Suprapubic skin (tissue), 4 donors: ENCODE measurements around the gene STK38L. TPM values are rescaled to one million over a fixed set of nuclear protein-coding genes. Genes with fewer than 3 reads are reported as not detected.

Source experiments
- DNase-seq, 2 donors: peaks; one replicate each; pipeline ENCODE4 v3.0.0-alpha.2; 2019; ENCODE audit warnings: low spot score in 2 of 2
- H3K27ac ChIP-seq: fragments of 200-600 bp; sonication (generic); one replicate; pipeline ENCODE4 v1.5.1; 2019
- H3K27me3 ChIP-seq: fragments of 200-600 bp; sonication (generic); one replicate; pipeline ENCODE4 v1.5.1; 2019
- H3K36me3 ChIP-seq: fragments of 200-600 bp; sonication (generic); one replicate; pipeline ENCODE4 v1.5.1; 2019
- H3K4me1 ChIP-seq: fragments of 200-600 bp; sonication (generic); one replicate; pipeline ENCODE4 v1.5.1; 2019
- H3K4me3 ChIP-seq: fragments of 200-600 bp; sonication (generic); one replicate; pipeline ENCODE4 v1.5.1; 2019; ENCODE audit warnings: mild to moderate bottlenecking
- H3K9me3 ChIP-seq: fragments of 200-600 bp; sonication (generic); one replicate; pipeline ENCODE4 v1.5.1; 2019
- EP300 ChIP-seq: sonication (generic); formaldehyde crosslinking; IDR thresholded peaks from one replicate; pipeline ENCODE4 v1.6.1; 2017; ENCODE audit warnings: antibody characterized with exemption
- POLR2A ChIP-seq, 2 donors: fragments of 450-650 bp; IDR thresholded peaks; one replicate each; pipeline ENCODE4 v1.6.1; 2017; ENCODE audit warnings: antibody characterized with exemption in 2 of 2, mild to moderate bottlenecking in 2 of 2, moderate library complexity in 2 of 2
- POLR2AphosphoS5 ChIP-seq, 3 donors: sonication (generic); formaldehyde crosslinking; IDR thresholded peaks; one replicate each; pipeline ENCODE4 v1.6.1; 2017; ENCODE audit warnings: antibody characterized with exemption in 3 of 3
- WGBS: methylation state at CpG from one replicate; pipeline ENCODE4 v1.1.5; 2018; 5-methylcytosine and 5-hydroxymethylcytosine counted together
- total RNA-seq, 4 donors: library from RNA; depleted of rRNA; stranded (reverse); fragments of >200 nt; gene quantifications; one replicate each; pipeline ENCODE4 v1.1.0, GENCODE V29; 2016
- TF ChIP-seq, protein P1 (sequence below), 2 donors: fragments of 200-600 bp in 1 of 2; fragments of 450-650 bp in 1 of 2; sonication (generic) in 1 of 2; IDR thresholded peaks; one replicate each; pipeline ENCODE4 v1.5.1; 2016 to 2019; ENCODE audit warnings: antibody characterized with exemption in 2 of 2, mild to moderate bottlenecking in 1 of 2, moderate library complexity in 1 of 2

Gene STK38L
- total RNA-seq, 4 donors from 2014 or later = 16.5 to 28.7 (median 19.6) TPM

DNA sequence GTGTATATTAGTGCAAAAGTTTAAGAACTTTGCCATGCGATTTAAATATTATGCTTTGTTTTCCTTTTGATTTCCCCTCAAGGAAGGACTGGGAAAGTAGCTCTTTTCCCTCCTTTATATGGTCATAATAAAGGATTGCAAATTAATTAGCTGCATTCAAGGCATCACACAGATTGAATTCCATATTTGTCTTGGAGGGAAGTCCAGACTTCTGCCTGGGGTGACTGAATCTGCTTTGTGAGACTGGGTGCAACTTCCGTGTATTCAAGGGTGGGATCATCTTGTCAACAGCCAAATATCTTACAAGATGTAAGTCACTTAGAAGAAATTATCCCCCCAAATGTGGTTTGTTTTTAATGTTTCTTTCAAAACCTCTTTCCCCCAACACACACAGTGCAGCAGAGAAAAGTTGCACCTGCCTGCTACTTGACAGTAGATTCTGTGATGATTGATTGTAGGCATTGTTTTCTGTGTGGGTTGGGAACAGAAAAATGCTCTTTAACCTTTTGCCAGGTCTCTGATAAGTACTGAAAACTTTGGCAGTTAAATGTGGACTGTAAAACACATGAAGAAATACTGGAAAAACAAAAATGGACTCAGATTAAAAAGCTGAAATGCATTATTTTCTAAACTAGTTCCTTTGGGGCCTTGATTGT lies 28.4 kb downstream of the STK38L start:
- no peak for TF ChIP-seq POLR2A (IDR thresholded peaks at IDR 0.05)
- no peak overlapping the region for H3K4me3 ChIP-seq
- no peaks in the 10 kb centered on the region for H3K36me3 ChIP-seq
- no peaks in the 10 kb centered on the region for H3K27me3 ChIP-seq
- peaks cover 25% of the 10 kb centered on the region for H3K4me1 ChIP-seq
- no peak overlapping the region for H3K27ac ChIP-seq
- H3K9me3 ChIP-seq = no peaks in the 10 kb centered on the region
- 36% methylated on average over 2 of the region's 2 CpGs for WGBS
- DNase-seq = no peak

- H3K27ac ChIP-seq = no peak overlapping the region
- H3K36me3 ChIP-seq = no peaks in the 10 kb centered on the region
- H3K9me3 ChIP-seq = no peaks in the 10 kb centered on the region
- H3K27me3 ChIP-seq = no peaks in the 10 kb centered on the region
- 84% methylated on average over 5 of the region's 5 CpGs for WGBS
- no peak for DNase-seq
- peaks cover 32% of the 10 kb centered on the region for H3K4me1 ChIP-seq
- no peak overlapping the region for H3K4me3 ChIP-seq
- TF ChIP-seq POLR2A (IDR thresholded peaks at IDR 0.05) (no peak), POLR2AphosphoS5 (IDR thresholded peaks at IDR 0.05) (no peak), EP300 (no peak)
- TF ChIP-seq, protein P1, sequence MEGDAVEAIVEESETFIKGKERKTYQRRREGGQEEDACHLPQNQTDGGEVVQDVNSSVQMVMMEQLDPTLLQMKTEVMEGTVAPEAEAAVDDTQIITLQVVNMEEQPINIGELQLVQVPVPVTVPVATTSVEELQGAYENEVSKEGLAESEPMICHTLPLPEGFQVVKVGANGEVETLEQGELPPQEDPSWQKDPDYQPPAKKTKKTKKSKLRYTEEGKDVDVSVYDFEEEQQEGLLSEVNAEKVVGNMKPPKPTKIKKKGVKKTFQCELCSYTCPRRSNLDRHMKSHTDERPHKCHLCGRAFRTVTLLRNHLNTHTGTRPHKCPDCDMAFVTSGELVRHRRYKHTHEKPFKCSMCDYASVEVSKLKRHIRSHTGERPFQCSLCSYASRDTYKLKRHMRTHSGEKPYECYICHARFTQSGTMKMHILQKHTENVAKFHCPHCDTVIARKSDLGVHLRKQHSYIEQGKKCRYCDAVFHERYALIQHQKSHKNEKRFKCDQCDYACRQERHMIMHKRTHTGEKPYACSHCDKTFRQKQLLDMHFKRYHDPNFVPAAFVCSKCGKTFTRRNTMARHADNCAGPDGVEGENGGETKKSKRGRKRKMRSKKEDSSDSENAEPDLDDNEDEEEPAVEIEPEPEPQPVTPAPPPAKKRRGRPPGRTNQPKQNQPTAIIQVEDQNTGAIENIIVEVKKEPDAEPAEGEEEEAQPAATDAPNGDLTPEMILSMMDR (IDR thresholded peaks at IDR 0.05) = no peak
Measured at GRCh38 chr12:27273114-27273513, 29.0 kb downstream of the STK38L start.

- H3K36me3 ChIP-seq = no peaks in the 10 kb centered on the region
- H3K27me3 ChIP-seq = no peaks in the 10 kb centered on the region
- no peak for DNase-seq
- H3K4me1 ChIP-seq = peaks cover 32% of the 10 kb centered on the region
- WGBS = 89% methylated on average over 2 of the region's 2 CpGs
- no peak overlapping the region for H3K4me3 ChIP-seq
- no peaks in the 10 kb centered on the region for H3K9me3 ChIP-seq
- no peak overlapping the region for H3K27ac ChIP-seq
- TF ChIP-seq, protein P1 (IDR thresholded peaks at IDR 0.05) = no peak
- TF ChIP-seq EP300 (no peak), POLR2A (IDR thresholded peaks at IDR 0.05) (no peak), POLR2AphosphoS5 (IDR thresholded peaks at IDR 0.05) (no peak)
Measured at GRCh38 chr12:27274706-27275105, 30.6 kb downstream of the STK38L start.

DNA sequence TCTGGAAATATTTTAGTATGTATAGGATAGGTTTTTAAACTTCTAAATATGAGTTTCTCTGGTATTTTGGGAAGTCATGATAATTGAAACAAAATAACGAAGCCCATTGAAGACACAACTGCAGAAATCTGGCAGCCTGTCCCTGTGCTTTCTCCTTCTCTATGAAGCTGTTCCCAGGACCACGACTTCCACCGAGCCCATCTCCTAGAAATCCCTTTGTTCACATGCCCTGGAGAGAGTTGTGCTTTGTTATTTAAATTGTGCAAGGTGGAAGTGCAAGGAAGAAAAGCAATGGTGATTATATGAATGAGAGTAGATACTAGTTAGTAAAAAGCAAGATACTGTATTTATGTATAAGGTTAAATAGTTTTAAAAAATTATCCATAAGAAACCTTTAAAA lies 32.2 kb downstream of the STK38L start:
- Histone ChIP-seq H3K4me1 (peaks cover 36% of the 10 kb centered on the region), H3K9me3 (no peaks in the 10 kb centered on the region), H3K36me3 (no peaks in the 10 kb centered on the region), H3K4me3 (no peak overlapping the region), H3K27me3 (no peaks in the 10 kb centered on the region), H3K27ac (no peak overlapping the region)
- TF ChIP-seq POLR2A (IDR thresholded peaks at IDR 0.05) = no peak
- TF ChIP-seq POLR2AphosphoS5 (IDR thresholded peaks at IDR 0.05) = no peak
- TF ChIP-seq, protein P1 (IDR thresholded peaks at IDR 0.05) = no peak
- TF ChIP-seq EP300 = no peak
- no peak for DNase-seq
- 75% methylated on average over 3 of the region's 3 CpGs for WGBS

- Histone ChIP-seq H3K4me3 (no peak overlapping the region), H3K4me1 (peaks cover 25% of the 10 kb centered on the region), H3K27me3 (no peaks in the 10 kb centered on the region), H3K27ac (no peak overlapping the region), H3K9me3 (no peaks in the 10 kb centered on the region), H3K36me3 (no peaks in the 10 kb centered on the region)
- DNase-seq = no peak
- no peak for TF ChIP-seq POLR2AphosphoS5 (IDR thresholded peaks at IDR 0.05)
- no peak for TF ChIP-seq POLR2A (IDR thresholded peaks at IDR 0.05)
- WGBS = 19% methylated on average over 1 of the region's 1 CpG
Measured at GRCh38 chr12:27277846-27278260, 33.8 kb downstream of the STK38L start.

DNA sequence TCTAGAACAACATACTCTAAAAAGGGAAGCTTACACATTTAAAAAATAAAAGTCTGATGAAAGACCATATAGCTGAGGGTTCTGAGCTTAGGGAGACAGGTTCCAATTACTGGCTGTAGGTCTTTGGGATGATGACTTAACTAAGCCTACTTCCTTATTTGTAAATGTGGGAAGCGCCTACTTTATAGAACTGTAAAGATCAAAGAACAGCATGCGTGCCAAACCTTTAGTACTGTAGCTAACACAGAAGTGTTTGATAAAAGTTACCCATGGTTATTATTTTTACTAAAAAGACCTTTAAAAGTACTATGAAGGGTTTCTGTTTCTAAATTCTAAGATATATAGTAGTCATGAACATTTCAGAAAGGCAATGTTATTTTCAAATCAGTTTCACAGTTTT lies 35.7 kb downstream of the STK38L start:
- no peak overlapping the region for H3K27ac ChIP-seq
- H3K4me1 ChIP-seq = peaks cover 26% of the 10 kb centered on the region

More for the DNA sequence above, 35.7 kb downstream of the STK38L start:
- DNase-seq = no peak
- WGBS = 69% methylated on average over 2 of the region's 2 CpGs
- Histone ChIP-seq H3K27me3 (no peaks in the 10 kb centered on the region), H3K36me3 (no peaks in the 10 kb centered on the region), H3K9me3 (no peaks in the 10 kb centered on the region), H3K4me3 (no peak overlapping the region)
- TF ChIP-seq POLR2A (IDR thresholded peaks at IDR 0.05) (no peak), POLR2AphosphoS5 (IDR thresholded peaks at IDR 0.05) (no peak), EP300 (no peak)
- TF ChIP-seq, protein P1 (IDR thresholded peaks at IDR 0.05) = no peak
